GM20000 (cell line): Measurements from ENCODE around the gene RABIF.
"Not testable (repeated sequence)": the region's sequence is repeated elsewhere in the genome, so short reads cannot be mapped to it uniquely, and the experiment has no call there.

Source experiments
- DNase-seq: peaks from one replicate; pipeline ENCODE4 v3.0.0; 2012; ENCODE audit warnings: low spot score
- CTCF ChIP-seq: IDR thresholded peaks from 2 replicates; pipeline ENCODE4 v1.5.1; 2012; ENCODE audit warnings: mild to moderate bottlenecking, control low read depth; ENCODE audit errors: extremely low read depth, missing control alignments

Gene RABIF

GRCh38 chr1:202888531-202889360 lies at the start of gene RABIF:
TSS of gene RABIF (minus strand) at chr1:202889149. CDS start at chr1:202889098, 51 bp downstream.
- TF ChIP-seq CTCF = no peak
- DNase-seq = peak; percentile 96

- no peak for TF ChIP-seq CTCF
- no peak for DNase-seq
Measured at GRCh38 chr1:202938287-202938925, 49.5 kb upstream of the RABIF start.

- not testable (repeated sequence) for DNase-seq
Measured at GRCh38 chr1:202936409-202936808, 47.5 kb upstream of the RABIF start.

DNA sequence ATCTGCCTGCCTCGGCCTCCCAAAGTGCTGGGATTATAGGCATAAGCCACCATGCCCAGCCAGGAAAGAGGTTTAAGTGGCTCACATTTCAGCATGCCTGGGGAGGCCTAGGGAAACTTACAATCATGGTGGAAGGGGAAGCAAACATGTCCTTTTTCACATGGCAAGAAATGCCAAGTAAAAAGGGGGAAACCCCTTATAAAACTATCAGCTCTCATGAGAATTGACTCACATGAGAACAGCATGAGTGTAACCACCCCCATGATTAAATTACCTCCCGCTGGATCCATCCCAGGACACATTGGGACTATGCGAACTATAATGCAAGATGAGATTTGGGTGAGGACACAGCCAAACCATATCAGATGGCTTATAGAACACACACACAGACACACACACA lies 46.9 kb upstream of the RABIF start:
- no peak for TF ChIP-seq CTCF
- no peak for DNase-seq

GRCh38 chr1:202934755-202935154 lies 45.8 kb upstream of the RABIF start:
- TF ChIP-seq CTCF = no peak
- no peak for DNase-seq

DNA sequence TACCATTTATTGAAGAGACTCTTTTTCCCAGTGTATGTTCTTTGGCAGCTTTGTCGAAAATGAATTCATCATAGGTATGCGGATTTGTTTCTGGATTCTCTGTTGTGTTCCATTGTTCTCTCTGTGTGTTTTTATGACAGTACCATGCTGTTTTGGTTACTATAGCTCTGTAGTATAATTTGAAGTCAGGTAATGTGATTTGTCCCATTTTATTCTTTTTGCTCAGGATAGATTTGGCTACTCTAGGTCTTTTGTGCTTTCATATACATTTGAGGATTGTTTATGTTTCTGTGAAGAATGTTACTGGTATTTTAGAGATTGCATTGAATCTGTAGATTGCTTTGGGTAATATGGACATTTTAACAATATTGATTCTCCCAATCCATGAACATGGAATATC lies 43.5 kb upstream of the RABIF start:
- no peak for TF ChIP-seq CTCF

DNA sequence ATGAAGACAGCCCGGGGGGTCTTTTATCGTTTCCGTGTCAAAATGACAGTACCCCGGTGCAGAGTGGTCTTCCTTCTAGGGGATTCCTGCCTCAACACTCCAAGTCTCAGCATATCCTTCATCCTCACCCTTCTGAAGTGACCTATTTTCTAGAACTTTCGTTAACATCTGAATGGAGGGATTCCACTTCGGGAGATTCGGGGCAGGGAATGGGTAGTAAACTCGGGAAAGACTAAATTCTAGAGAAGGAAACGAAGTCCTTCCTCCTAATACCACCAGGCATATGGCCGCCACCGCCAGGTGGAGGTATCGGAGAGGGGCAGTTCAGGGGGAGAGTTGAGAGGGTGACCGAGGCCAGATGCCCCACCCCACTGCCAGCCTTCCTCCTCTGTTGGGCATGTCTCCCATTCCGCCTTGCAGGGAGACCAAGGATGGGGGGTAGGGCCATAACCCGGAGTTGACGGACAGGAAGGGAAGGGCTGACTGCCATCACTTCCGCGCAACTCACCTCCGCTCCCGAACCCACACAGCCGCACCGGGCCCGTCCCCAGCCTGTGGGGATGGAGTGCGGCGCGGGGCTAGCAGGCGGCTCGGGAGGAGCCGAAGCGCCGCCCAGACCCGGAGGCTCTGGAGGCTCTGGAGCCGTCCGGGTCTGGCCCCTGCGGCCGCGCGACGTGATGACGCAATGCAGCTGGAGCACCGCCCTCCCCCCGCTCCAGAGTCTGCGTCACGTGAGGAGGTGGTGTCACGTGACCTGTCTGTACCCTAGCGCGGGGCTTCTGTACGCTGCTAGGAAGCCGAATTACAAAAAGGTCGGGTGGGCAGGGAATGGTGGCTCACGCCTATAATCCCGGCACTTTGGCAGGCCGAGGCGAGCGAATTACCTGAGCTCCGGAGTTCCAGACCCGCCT lies 37.9 kb upstream of the RABIF start, which contains the start of gene KLHL12:
Gene KLHL12 (minus strand): TSS at position 654 of the 911 bp plus-strand sequence. CDS start 2,072 bp downstream, outside the sequence.
- peak; percentile 26 for TF ChIP-seq CTCF
- peak; percentile 95 for DNase-seq

More for the DNA sequence above, 43.5 kb upstream of the RABIF start:
- DNase-seq = no peak
